HepG2 (cell line): ENCODE results near the gene NOC2L. TPM values are rescaled to one million over a fixed set of nuclear protein-coding genes. Genes with fewer than 3 reads are reported as not detected.

ENCODE experiments used
- ATAC-seq: fragments of 200-7000 bp; cut with Tn5 transposase; 3 replicates; pipeline ENCODE4 v1.9.1; 2020; ENCODE audit warnings: mild to moderate bottlenecking, moderate library complexity
- BruUV-seq: library from RNA; stranded (reverse); fragments of 400-500 nt; replicated peaks from 2 replicates; lab custom pipeline; 2021; lab: Mats Ljungman, UMichigan
- CTCF ChIA-PET: fragments of 300-600 bp; formaldehyde crosslinking; extraction: SDS; loops from one replicate; lab custom pipeline; 2021; ENCODE audit warnings: low total read pairs, inconsistent platforms, low intra/inter-chr PET ratio; lab: Yijun Ruan, JAX
- POLR2A ChIA-PET: fragments of 350-600 bp; sonication (Branson Sonifier 250); formaldehyde crosslinking; loops from one replicate; lab custom pipeline; 2020; ENCODE audit warnings: antibody characterized with exemption, inconsistent platforms; lab: Yijun Ruan, JAX
- DNase-seq: peaks from one replicate; pipeline ENCODE4 v3.0.0-alpha.2; 2015; ENCODE audit warnings: low spot score
- FAIRE-seq: peaks from 3 replicates; lab custom pipeline; 2011; peaks lifted over from hg19 to GRCh38; lab: Jason Lieb, UNC
- H2AFZ ChIP-seq: one replicate; pipeline ENCODE4 v1.6.1; 2011; ENCODE audit warnings: low read length, inconsistent platforms
- H3K27ac ChIP-seq: fragments of 300-600 bp; 3 replicates; pipeline ENCODE4 v1.8.0; 2011; ENCODE audit warnings: mixed run types, mild to moderate bottlenecking, mixed read lengths, low read length, inconsistent platforms; ENCODE audit not compliant: insufficient read depth; ENCODE audit errors: extremely low read length
- H3K27me3 ChIP-seq, 2 experiments: fragments of 200-600 bp in 1 of 2; 2 replicates in 1 of 2; 3 replicates in 1 of 2; pipeline versions ENCODE4 v1.6.0 to v1.8.0; 2011; ENCODE audit warnings: low read length in 2 of 2, mild to moderate bottlenecking in 2 of 2, moderate library complexity in 2 of 2, inconsistent platforms in 1 of 2; ENCODE audit not compliant: insufficient read depth in 2 of 2, control insufficient read depth in 1 of 2
- H3K36me3 ChIP-seq, 2 experiments: fragments of 200-600 bp in 1 of 2; replicated peaks in 1 of 2; 2 replicates in 1 of 2; 3 replicates in 1 of 2; pipeline versions ENCODE4 v1.5.1 to v1.8.0; 2011; ENCODE audit warnings: low read length in 2 of 2, inconsistent platforms in 1 of 2; ENCODE audit not compliant: insufficient read depth in 2 of 2, control insufficient read depth in 1 of 2
- H3K4me1 ChIP-seq: 2 replicates; pipeline ENCODE4 v1.5.1; 2012; ENCODE audit warnings: low read length, inconsistent platforms; ENCODE audit not compliant: insufficient read depth
- H3K4me2 ChIP-seq: 2 replicates; pipeline ENCODE4 v1.6.0; 2011; ENCODE audit warnings: low read depth, low read length, inconsistent platforms
- H3K4me3 ChIP-seq, 3 experiments: fragments of 200-600 bp in 1 of 3; sonication (generic), shearing (Covaris generic) in 1 of 3; replicated peaks in 1 of 3; 2 replicates each; pipeline ENCODE4 v1.5.1; 2011 to 2016; ENCODE audit warnings: low read length in 3 of 3, inconsistent platforms in 2 of 3, low read depth in 2 of 3, mild to moderate bottlenecking in 2 of 3, control low read depth in 1 of 3, mixed read lengths in 1 of 3; ENCODE audit not compliant: insufficient read depth in 1 of 3
- H3K79me2 ChIP-seq: one replicate; pipeline ENCODE4 v1.6.1; 2011; ENCODE audit warnings: low read length, inconsistent platforms; ENCODE audit not compliant: insufficient read depth
- H3K9ac ChIP-seq: 2 replicates; pipeline ENCODE4 v1.6.0; 2011; ENCODE audit warnings: mild to moderate bottlenecking, low read depth, low read length, inconsistent platforms; ENCODE audit not compliant: insufficient read depth
- H3K9me3 ChIP-seq: 2 replicates; pipeline ENCODE4 v1.5.1; 2012; ENCODE audit warnings: mild to moderate bottlenecking, low read length
- H4K20me1 ChIP-seq: 2 replicates; pipeline ENCODE4 v1.6.0; 2011; ENCODE audit warnings: inconsistent platforms, mild to moderate bottlenecking, low read length, moderate library complexity; ENCODE audit not compliant: insufficient read depth
- ARHGAP35 ChIP-seq: sonication (generic); formaldehyde crosslinking; IDR thresholded peaks from 2 replicates; pipeline ENCODE4 v1.9.0; 2022; ENCODE audit warnings: mild to moderate bottlenecking, inconsistent platforms, moderate library complexity, missing genetic modification reagents, borderline replicate concordance
- ASH2L ChIP-seq: fragments of 300-600, 200-600 bp; sonication (generic); IDR thresholded peaks from 2 replicates; pipeline ENCODE4 v1.7.0; 2017; ENCODE audit warnings: low read depth, mild to moderate bottlenecking, moderate library complexity, mixed read lengths, low read length; ENCODE audit not compliant: insufficient read length
- BORCS8-MEF2B ChIP-seq: sonication (generic); formaldehyde crosslinking; IDR thresholded peaks from 2 replicates; pipeline ENCODE4 v1.8.0; 2022; ENCODE audit warnings: mild to moderate bottlenecking, missing genetic modification reagents
- CC2D1A ChIP-seq: sonication (generic); formaldehyde crosslinking; IDR thresholded peaks from 2 replicates; pipeline ENCODE4 v1.8.1; 2023; ENCODE audit warnings: mild to moderate bottlenecking, missing genetic modification reagents
- HDAC6 ChIP-seq: fragments of 200-600 bp; sonication (generic); IDR thresholded peaks from 2 replicates; pipeline ENCODE4 v1.7.0; 2017; ENCODE audit warnings: mild to moderate bottlenecking, antibody characterized with exemption, low read length, low read depth
- HOXD1 ChIP-seq: sonication (generic); formaldehyde crosslinking; IDR thresholded peaks from 2 replicates; pipeline ENCODE4 v1.5.0; 2020; ENCODE audit warnings: missing genetic modification reagents
- KLF9 ChIP-seq: IDR thresholded peaks from 2 replicates; pipeline ENCODE4 v1.6.1; 2016; ENCODE audit warnings: low read depth
- PRPF4 ChIP-seq: fragments of 200-400 bp; formaldehyde crosslinking; IDR thresholded peaks from 2 replicates; pipeline ENCODE4 v1.6.1; 2016; ENCODE audit warnings: low read length, low read depth; ENCODE audit not compliant: poor library complexity, severe bottlenecking
- RARA ChIP-seq: IDR thresholded peaks from 2 replicates; pipeline ENCODE4 v1.6.1; 2016; ENCODE audit warnings: missing genetic modification reagents, missing compliant biosample characterization
- SOX13 ChIP-seq, 3 experiments: fragments of 450-650 bp in 1 of 3; sonication (generic) in 1 of 3; formaldehyde crosslinking in 1 of 3; IDR thresholded peaks in 2 of 3; conservative IDR thresholded peaks in 1 of 3; 2 replicates each; pipeline versions ENCODE4 v1.5.0 to v1.6.1; 2016 to 2020; ENCODE audit warnings: antibody characterized with exemption in 1 of 3, mild to moderate bottlenecking in 1 of 3, missing compliant biosample characterization in 1 of 3, missing genetic modification reagents in 1 of 3, moderate library complexity in 1 of 3
- TCF7L2 ChIP-seq: IDR thresholded peaks from 2 replicates; pipeline ENCODE4 v1.6.1; 2011; ENCODE audit warnings: mild to moderate bottlenecking, low read depth, low read length, moderate library complexity
- TFDP2 ChIP-seq: sonication (generic); formaldehyde crosslinking; IDR thresholded peaks from 2 replicates; pipeline ENCODE4 v1.4.0; 2020; ENCODE audit warnings: missing genetic modification reagents
- ZNF263 ChIP-seq: sonication (generic); formaldehyde crosslinking; IDR thresholded peaks from 2 replicates; pipeline ENCODE4 v1.4.0; 2020; ENCODE audit warnings: missing genetic modification reagents
- ZNF883 ChIP-seq: sonication (generic); formaldehyde crosslinking; IDR thresholded peaks from 2 replicates; pipeline ENCODE4 v1.5.1; 2020; ENCODE audit warnings: mild to moderate bottlenecking, missing genetic modification reagents; ENCODE audit errors: not compliant biosample characterization
- WGBS: methylation state at CpG from one replicate; pipeline ENCODE4 v1.1.6; 2017; ENCODE audit warnings: low lambda C conversion rate; 5-methylcytosine and 5-hydroxymethylcytosine counted together
- in situ Hi-C: cut with HindIII; loops from 2 replicates; pipeline ENCODE4 v1.10.0; 2017; ENCODE audit warnings: low pct_unique_long_range_greater_than_20kb; ENCODE audit not compliant: extremely low pct_ligation_motif_present
- intact Hi-C: fragments of 100-400 bp; cut with micrococcal nuclease; formaldehyde crosslinking; loops from one replicate; pipeline ENCODE4 v1.10.0; 2022; ENCODE audit not compliant: unreplicated experiment
- polyA plus RNA-seq, 8 experiments: library from polyadenylated mRNA; depleted of rRNA in 3 of 8; stranded (reverse) in 7 of 8; unstranded in 1 of 8; fragments of >200 nt; fragmentation: Illumina TruSeq in 4 of 8; extraction: Trizol in 4 of 8; gene quantifications; 2 replicates each; pipeline versions ENCODE4 v1.2.1 to v1.2.3, GENCODE V29; 2011 to 2016; ENCODE audit warnings: low read depth in 4 of 8, missing spikeins in 1 of 8, mixed read lengths in 1 of 8; ENCODE audit not compliant: insufficient read depth in 1 of 8
- total RNA-seq, 5 experiments: library from RNA; depleted of rRNA; stranded (reverse); fragments of >200 nt; fragmentation: Illumina TruSeq; extraction: Trizol; gene quantifications; 2 replicates each; pipeline ENCODE4 v1.2.3, GENCODE V29; 2016; ENCODE audit warnings: low read depth in 1 of 5

The NOC2L gene
- total and polyA plus RNA-seq, 2 of the 13 experiments (the other 11 are each of a cell fraction or from before 2014, with no cell fraction given): 32.0 to 103 TPM

- POLR2A ChIA-PET: interaction anchor here (0.7 to 2.7 kb wide), 5 partner anchors 8 to 40 kb away, joined by 3 to 11 read pairs (median 3); partner anchors contain the start of gene PERM1
- Histone ChIP-seq H3K9ac (peak overlapping the region; percentile 64; the same call in 1 of the 2 replicates), H3K9me3 (no peaks in the 10 kb centered on the region), H3K27me3 (no peaks in the 10 kb centered on the region; a peak in 1 of 5 replicates), H4K20me1 (no peaks in the 10 kb centered on the region), H3K36me3 (peaks cover 0 to 3% of the 10 kb centered on the region in 2 experiments; a peak in 1 of 5 replicates), H2AFZ (no peak overlapping the region), H3K4me3 (peak overlapping the region in 2 of 3 experiments; percentile 77 to 82; a peak in 4 of 6 replicates), H3K4me2 (peak overlapping the region; percentile 78)
- ATAC-seq: peak; percentile 42
- 93% methylated on average over 3 of the region's 23 CpGs for WGBS
- CTCF ChIA-PET: no interaction called here
- intact Hi-C loops (no loop called here), in situ Hi-C loops (no loop called here)
- BruUV-seq: no TSS peak
- no peak for DNase-seq
- no peak for FAIRE-seq
- TF ChIP-seq ZNF263 (CRISPR knock-in tag) (peak; percentile 64), BORCS8-MEF2B (CRISPR knock-in tag) (no peak)
- TF ChIP-seq, all 625 proteins: peak for 1
- H3K4me1 ChIP-seq: peaks cover 24% of the 10 kb centered on the region
- H3K27ac ChIP-seq: no peak overlapping the region
- H3K79me2 ChIP-seq: no peaks in the 10 kb centered on the region
Observed at GRCh38 chr1:967466-968343, 8.6 kb upstream of the NOC2L start.

GRCh38 chr1:966704-967300 lies 7.7 kb upstream of the NOC2L start:
- Histone ChIP-seq H3K27ac (no peak overlapping the region), H4K20me1 (no peaks in the 10 kb centered on the region), H3K36me3 (peaks cover 0 to 6% of the 10 kb centered on the region in 2 experiments; a peak in 1 of 5 replicates), H2AFZ (no peak overlapping the region), H3K4me3 (peak overlapping the region; percentile 47 to 82 (median 77); a peak in 5 of 6 replicates), H3K27me3 (no peaks in the 10 kb centered on the region; a peak in 1 of 5 replicates), H3K79me2 (no peaks in the 10 kb centered on the region), H3K4me2 (peak overlapping the region; percentile 78), H3K9me3 (no peaks in the 10 kb centered on the region), H3K4me1 (peaks cover 24% of the 10 kb centered on the region), H3K9ac (peak overlapping the region; percentile 64)
- no CpG with 5 or more reads among the region's 60 CpGs for WGBS
- FAIRE-seq (no peak), ATAC-seq (peak; percentile 76), DNase-seq (peak; percentile 31)
- in situ Hi-C loops (no loop called here), intact Hi-C loops (no loop called here)
- ChIA-PET POLR2A (interaction anchor here (0.7 to 2.7 kb wide), 8 partner anchors 9 to 93 kb away, joined by 3 to 11 read pairs (median 3); partner anchors contain the start of gene PERM1), CTCF (no interaction called here)
- BruUV-seq: no TSS peak
- TF ChIP-seq CC2D1A (CRISPR knock-in tag) (no peak), RARA (CRISPR knock-in tag) (no peak; the same call in 1 of the 2 replicates), ZNF883 (no peak), PRPF4 (no peak), ARHGAP35 (no peak), ASH2L (peak; percentile 38), HDAC6 (no peak), KLF9 (CRISPR knock-in tag) (no peak), HOXD1 (CRISPR knock-in tag) (no peak), SOX13 (IDR thresholded peaks at IDR 0.05) (no peak), SOX13 (CRISPR knock-in tag; conservative IDR thresholded peaks at IDR 0.05 in 1 of 2, IDR thresholded peaks at IDR 0.05 in 1 of 2) (peak in 1 of 2 experiments; percentile 16; a peak in 1 of 4 replicates), TCF7L2 (no peak), TFDP2 (CRISPR knock-in tag) (no peak)
